Pons (tissue), 1 donor: ENCODE measurements around the gene EPB41L2.

Experiments used
- DNase-seq: peaks from one replicate; pipeline ENCODE4 v3.0.0-alpha.2; 2016; ENCODE audit warnings: low spot score

EPB41L2 gene

DNA sequence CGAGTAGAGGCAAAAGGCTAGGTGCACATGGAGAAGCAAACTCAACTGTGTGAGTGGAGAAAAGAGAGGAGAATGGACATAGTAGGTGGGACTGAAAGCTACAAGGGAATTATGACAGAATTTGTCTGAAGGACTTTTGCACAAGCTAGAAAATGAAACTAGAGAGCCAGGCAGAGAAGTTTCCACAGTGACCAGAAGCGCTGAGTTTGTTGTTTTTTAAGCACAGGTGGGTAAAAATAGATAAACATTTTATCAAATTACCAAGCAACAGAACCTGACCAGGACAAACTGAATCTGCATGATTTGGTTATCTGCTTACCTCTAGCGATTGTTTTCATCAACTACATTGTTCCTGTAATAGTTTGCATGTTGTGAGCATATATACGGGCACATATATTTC is 197.3 kb downstream of the EPB41L2 start:
- no peak for DNase-seq

DNA sequence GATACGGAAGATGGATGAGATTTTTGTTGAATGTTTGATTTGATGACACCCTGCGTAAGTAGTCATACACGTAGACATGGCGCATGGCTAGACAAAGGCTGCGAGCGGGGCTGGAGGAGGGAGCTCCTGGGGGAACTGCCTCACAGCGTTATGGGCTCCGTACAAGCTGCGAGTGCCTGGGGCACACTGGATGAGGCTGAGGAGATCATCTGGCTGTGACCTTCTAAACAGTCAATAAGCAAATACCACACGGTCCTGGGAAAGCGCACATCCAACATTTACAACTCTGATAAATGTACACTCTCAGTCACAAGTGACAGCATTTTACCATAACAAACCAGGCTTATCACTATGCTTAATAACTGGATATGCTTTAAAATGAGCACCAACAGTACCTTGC is 198.7 kb downstream of the EPB41L2 start:
- DNase-seq, result no peak

DNA sequence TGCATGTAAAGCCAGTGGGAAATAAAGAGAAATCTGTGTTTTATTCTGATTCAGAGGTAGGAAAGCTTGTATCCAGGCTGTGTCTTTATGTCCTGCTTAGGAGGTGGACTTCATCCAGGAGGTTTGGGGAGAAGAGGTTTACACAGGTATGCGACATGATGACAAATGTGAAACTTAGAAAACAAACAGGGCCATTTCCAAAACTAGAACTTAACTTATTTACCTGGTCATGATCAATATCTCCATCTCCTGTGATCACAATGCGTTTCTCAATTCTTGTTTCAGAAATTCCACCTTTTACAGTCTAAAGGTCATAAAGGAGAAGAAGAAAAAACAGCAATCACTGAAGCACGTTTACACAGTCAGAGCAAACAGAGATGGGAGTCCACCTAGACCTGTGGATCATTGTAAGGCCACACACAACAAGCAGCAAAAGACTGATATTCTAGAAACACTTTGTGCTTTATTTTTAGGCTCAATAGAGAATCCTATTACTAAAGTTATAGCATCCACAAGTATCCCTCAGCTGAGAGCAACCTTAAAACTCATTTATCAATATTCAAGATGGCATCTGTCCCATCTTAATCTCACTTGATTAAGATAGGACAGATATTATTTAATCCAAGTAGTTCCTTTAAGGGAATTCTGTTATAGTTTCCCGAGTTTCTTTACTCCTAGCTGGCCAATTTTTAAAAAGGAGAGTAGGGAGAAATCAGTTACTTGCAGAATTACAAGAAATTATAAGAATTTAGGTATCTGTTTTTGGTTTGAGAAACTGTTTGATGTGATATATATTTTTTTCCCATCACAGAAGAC is 199.4 kb downstream of the EPB41L2 start:
- DNase-seq, result no peak

DNA sequence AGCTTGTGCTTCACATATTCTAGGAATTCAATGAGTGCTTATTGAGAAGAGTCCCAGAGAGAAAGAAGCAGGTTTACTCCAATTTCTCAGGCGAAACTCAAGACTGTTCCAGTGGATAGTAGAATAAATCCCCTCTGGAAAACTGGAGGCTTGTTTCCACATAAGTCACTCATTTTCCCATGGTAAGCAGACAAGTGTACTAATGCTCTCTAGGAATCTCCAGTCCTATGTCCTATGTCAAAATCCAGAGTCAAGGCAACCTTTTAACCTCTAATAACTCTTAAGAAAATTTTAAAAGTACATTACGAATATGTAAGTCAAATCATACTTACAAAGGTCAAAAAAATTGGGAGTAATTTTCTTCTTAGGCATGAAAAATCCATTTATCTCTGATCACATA is 200.7 kb downstream of the EPB41L2 start:
- DNase-seq, result no peak

DNA sequence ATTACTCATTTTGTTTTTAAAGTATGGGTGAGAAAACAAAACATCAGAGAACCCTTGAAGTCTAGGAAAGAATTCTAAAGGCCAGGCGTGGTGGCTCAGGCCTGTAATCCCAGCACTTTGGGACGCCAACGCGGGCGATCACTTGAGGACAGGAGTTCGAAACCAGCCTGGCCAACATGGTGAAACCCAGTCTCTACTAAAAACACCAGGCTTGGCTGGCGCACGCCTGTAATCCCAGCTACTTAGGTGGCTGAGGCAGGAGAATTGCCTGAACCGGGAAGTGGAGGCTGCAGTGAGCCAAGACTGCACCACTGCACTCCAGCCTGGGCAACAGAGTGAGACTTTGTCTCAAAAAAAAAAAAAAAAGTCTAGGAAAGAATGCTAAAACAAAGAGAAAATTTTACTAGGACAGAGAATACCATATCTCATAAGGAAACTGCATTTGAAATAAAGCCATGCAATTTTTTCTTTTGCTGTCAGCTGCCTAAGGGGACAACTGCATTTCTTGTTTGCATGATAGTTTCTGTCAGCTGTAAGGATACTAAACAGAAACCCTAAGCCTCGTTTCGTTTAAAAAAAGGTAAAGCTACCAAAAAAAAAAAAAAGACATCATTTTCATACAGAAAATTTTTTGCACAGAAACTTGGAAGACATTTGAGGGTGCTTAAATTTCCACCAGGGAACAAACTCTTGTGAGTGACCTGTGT is 203.7 kb downstream of the EPB41L2 start:
- DNase-seq, result no peak

DNA sequence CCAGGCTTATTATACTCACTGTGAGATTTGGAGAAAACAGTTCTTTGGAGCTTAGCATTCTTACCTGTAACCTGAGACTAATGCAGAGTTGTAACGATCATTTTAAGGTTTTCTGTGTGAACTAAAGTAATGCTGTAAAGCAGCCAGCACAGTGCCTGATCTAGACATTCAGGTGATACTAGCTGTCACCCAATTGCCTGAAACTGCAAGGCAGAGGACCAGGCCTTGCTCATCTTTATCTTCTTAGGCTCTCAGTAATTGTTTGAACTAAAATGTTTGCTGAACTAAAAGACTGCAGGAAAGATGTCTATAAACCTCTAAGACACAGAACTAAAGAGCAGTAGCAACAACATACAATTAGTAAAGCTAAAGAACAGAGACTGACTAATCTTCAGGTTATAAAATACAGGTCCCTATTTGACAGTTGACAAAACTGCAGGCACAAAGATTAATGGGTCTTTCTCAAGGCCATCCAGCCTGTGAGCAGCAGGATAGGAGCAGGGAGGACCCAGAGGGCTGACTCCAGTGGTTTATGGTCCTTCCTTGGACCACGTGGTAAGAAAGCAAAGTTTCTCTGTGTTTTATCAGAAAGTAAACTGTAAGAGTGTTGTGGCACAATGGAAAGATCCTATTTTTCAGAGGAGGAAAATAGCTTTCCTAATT is 204.4 kb downstream of the EPB41L2 start:
- no peak for DNase-seq

DNA sequence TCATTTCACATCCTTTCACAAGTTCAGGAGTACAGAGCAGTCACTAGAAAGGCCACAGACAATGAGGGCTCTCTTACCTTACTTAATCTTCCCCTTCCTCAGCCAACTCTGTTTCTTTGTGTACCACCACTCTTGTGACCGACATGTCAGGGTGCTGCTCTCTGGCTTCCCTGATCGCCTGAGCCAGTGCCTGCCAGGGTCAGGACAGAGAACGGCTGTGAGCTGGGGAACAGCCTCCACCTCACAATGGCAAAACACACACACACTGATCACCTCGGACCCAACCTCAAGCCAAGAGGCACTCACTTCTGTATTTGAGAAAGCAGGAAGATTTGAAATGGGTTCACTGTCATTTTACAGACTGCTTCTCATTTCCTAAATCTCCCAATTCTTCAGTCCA is 205.0 kb downstream of the EPB41L2 start:
- no peak for DNase-seq

DNA sequence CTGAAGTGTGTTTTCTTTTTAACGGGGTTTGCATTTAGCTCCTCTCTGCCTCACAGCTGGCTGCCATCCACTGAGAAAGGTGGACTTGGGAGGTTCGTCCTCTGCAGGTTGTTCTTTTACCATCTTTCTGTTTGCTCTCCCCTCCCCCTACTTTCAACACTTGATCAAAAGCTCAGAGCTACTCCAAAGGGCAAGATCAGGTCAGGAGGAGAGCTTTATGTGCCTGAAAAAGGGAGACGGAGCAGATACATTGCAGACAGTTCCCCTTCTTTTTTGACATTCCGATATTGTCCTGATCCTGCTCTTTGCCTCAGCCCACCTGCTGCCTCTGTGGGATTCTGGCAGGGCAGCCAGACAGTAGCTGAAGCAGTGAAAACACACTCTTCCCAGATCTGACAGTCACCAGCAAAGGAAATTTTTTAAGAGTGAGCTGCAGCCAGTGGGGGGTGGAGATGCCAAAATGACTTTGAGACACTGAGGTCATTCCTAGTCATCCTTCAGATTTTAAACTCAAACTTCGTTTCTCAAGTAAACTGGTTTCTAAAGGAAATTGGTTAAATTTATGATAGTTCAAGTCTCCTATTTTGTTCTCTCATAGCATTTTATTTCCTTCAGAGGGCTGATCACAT is 209.4 kb downstream of the EPB41L2 start:
- DNase-seq, result no peak

DNA sequence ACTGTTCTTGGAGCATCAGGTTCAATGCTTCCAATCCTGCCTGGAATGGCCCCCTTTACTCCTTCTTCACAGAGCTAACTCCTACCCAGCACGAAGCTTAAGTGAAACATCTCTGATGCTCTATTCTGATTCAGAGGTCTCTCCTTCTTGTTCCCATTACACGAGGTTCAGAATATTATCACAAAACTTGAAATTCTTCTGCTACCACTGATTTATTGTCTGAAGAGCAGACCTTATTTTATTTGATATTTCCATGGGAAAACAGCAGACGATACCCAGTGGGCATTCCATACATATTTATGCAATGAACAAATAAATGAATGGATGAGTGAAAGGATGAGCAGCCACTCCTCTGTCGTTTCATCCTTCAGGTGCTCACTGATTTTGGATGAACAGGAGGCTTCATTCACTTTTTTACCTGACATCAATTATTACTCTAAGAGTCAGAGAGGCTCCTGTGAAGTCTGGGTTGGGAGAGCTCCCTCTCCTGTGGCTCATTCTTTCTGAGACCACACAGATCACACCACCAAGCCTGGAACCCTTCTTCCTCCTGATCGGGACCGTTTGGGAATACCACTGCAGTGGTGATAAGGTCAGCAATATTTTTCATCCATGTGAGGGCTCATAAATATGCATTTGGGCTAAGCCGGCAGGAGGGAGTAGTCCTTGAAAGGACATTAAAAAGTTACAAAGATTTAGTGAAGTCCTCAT is 210.0 kb downstream of the EPB41L2 start:
- no peak for DNase-seq

DNA sequence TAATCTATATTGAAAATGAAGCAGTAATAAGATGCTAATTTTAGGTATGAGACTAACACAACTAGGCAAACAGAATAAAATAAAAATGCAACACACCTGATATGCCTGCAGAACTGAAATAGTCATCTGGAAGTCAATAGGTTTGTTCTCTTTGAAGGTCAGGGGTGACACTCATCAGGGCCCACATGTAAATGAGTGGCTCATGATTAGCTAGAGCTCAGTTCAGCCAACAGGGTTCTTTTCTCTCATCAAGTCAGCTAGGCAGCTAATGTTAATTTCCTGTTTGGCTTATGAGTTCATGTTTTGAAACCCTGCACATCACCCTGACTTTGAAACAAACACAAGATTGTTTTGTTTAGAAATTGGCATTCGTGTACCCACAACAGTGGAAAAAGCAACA is 212.0 kb downstream of the EPB41L2 start:
- DNase-seq, result no peak

DNA sequence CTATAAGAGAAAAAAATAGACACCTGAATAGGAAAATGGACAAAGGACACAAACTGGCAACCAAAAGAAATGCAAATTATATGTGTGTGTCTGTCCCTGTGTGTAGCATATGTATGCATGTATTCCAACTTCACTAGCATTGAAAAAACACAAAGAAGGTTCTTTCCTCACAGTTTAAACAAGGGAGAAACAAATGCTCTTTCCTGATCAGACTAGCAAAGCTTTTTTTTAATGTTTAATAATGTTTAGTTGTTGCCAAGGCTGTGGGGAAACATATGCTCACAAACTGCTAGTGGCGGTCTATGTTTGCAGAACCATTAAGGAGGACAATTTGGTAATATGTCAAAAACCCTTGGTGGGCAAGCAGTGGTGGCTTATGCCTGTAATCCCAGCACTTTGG is 213.5 kb downstream of the EPB41L2 start:
- no peak for DNase-seq

DNA sequence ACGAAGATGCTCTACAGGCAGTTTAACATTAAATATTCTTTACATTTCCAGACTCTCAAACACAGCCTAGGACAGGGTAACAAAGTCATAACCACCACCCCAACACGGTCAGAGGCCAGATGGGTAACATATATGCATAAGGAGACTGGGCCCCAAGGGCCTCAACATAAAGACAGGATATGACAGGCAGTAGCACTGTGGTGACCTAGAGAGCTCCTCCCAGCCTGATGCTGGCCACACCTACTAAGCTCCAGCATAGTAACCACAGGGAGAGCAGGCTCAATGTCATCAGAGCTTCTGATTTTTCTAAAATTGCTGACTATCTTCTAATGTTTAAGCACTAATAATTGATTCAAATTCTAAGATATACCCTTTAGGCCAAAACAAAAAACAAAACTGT is 214.1 kb downstream of the EPB41L2 start:
- DNase-seq, result no peak

DNA sequence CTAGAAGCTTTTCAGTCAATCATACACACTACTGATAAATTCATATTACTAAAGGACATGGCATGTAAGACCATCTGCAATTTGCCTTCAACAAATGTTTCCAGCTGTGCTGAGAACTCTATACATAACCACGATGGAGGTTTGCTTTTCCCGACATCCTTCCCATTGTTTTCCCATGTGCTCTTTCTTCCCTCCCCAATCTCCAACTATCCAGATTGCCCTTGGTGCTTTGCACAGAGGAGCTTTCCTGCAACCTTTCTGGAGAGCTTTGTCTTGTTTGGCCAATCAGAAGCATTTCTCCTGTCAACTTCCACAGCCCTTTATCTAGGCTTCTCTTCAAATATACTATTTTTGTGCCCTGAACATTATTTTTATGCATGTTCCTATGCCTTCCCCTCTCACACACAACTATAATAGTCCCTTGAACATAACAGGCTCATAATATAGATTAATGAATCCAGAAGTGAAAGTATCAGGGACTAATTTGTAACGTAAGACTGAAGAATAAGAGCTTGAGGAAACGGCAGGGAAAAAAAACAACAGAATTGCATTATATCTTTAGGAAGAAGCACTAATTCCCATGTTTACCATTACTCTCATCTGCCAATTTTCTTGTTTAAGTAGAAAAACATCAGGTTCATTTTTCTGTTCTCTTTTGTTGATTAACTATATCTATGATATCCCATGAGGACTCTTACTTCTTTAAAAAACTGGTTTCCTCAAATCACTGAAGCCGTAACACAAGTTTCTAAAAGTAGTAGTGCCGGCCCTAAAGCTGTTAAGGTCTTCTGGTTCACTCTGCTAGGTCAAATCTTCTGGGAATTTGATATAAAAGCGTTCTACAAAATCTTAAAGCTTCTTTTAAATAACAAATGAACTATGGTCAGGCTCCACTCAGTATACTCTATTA is 215.8 kb downstream of the EPB41L2 start:
- DNase-seq, result no peak

DNA sequence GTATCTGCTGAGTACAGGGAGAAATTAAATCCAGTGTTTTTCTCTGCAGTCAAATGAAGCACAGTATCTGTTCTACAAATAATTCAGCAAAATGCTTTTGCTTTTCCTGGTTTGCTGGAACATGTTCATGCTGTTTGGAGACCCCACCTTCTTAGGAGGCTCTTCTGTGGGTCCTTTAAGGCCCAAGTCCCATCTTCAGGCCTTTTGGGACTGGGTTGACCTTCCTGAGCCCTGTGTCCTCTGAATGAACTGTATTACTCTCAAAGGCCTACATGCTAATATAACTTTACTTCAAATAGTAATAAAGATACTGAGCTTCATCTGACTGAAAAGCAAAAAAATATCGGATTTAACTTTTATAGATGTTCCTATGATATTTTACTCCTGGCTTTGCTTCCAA is 216.5 kb downstream of the EPB41L2 start:
- no peak for DNase-seq

DNA sequence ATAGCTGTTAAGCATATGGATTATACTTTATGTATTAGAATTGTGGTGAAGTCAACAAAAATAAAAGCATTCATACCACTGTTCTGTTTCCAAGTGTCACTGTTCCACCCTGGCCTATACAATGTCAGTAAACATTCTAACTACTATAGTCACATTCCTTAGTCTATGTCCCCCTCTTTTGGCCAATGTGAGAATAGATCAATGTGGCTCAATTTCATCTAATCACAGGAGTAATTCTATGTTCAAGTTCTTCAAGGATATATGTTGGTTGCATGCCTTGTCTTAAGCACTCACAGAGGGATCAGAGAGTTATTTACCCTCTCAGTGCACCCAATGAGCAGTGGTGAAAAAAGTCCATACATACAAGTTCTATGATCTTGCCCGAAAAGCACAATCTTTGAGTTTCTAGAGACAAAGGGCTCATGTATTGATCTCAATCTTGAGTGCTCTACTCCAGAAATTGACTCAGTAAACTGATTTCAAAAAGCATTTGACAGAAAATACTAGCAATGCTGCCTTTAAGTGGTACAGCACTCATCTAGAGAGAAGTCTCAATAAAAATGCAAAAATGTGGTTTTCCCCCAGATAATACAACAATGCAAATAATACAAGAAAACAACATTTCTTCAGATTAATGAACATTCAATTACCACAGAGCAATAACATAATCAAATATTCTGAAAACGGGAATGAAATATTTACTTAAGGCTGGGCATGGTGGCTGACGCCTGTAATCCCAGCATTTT is 219.3 kb downstream of the EPB41L2 start:
- DNase-seq, result peak; percentile 53

DNA sequence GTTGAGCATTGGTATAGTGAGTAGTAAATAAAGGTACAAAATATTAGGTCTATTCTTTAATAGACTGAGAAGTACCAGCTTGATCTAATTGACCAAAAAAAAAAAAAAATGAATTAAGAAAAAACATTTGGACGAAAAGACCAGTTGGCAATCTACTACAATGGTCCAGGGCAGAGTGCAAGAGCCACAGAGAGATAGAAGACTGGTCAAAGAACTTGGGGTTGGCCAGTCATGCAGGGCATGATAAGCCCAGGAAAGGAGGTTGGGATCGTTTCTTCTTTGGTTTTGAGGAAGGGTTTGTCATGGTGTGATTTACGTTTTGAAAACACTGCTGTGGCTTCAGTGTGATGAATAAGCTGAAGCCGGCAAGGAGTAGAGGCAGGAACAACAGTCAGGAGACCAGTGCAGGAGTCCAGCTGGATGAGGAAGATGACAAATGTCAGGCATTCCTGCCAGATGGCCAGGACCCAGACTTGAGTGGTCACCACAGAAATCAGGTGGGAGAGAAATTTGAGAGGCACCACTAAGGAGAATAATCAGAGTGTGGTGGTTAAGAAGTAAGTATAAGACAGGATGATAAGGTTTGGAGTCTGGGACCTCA is 221.8 kb downstream of the EPB41L2 start:
- no peak for DNase-seq

DNA sequence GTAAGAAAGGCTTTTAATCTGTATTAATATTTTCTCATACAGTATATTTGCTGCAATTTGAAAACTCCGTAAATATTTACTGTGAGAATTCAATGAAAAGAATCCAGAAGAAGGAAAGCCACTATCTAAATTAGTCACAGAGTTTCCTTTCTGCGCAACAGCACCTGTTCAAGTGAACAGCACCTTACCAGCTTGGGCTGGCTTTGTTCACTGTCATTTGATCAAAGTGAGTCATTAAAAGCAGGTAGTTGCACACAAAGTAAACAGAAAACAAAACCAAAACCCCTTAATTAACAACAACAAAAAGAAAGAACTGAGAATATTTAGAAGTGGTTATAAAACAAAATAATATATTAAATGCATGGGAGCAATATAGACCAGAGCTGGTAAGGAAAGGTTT is 223.0 kb downstream of the EPB41L2 start:
- DNase-seq, result no peak

DNA sequence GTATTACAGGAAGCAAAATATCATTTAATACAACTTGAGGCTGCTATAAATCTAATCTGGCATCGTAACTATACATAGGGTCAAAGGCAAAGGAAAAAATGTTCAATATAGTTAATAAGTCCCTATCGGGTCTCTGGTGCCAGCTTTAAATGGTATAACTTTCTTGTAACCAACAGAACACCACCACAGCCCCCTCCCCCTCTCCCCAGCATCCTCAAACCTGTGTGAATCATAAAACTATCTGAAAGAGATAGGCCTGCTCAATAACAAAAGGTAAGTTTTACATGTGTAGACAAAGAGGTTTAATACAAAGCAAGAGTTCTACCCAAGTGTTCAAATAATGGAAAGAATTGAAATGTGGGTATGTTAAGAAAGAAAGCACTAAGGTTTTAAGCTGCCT is 223.7 kb downstream of the EPB41L2 start:
- DNase-seq, result no peak

DNA sequence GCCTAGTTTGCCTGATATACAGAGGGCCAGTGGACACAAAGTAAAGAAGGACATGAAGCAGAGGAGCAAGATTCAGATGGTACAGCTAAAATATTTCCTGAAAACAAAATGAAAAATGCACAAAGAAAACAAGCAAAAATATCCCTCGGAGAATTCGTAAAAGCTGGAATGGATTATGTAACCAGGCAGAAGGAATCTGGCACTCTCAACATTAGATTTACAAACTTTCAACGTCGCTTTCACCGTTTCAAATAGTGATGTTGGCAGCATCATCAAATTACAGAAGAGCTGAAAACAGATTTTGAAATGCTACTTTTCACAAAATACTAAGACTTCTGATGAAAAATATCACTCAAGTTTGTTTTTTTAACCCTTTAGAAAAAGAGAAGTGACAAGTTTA is 224.1 kb downstream of the EPB41L2 start:
- DNase-seq, result no peak
